DOHH2 (cell line): Measurements from ENCODE around the gene MEF2A.

Experiments
- H3F3A ChIP-seq: fragments of 200-600 bp; sonication (generic), shearing (Covaris generic); 2 replicates; pipeline ENCODE4 v1.6.0; 2016; ENCODE audit warnings: antibody characterized with exemption, mild to moderate bottlenecking; ENCODE audit not compliant: control insufficient read depth, insufficient read depth
- H3K27ac ChIP-seq: fragments of 200-600 bp; sonication (generic); 2 replicates; pipeline ENCODE4 v1.5.1; 2014; ENCODE audit warnings: low read depth, mild to moderate bottlenecking, low read length, moderate library complexity
- H3K27me3 ChIP-seq: fragments of 200-600 bp; sonication (generic); 2 replicates; pipeline ENCODE4 v1.6.1; 2014; ENCODE audit warnings: mild to moderate bottlenecking, low read length, mixed read lengths; ENCODE audit not compliant: control insufficient read depth
- H3K36me3 ChIP-seq: fragments of 200-600 bp; sonication (generic); 2 replicates; pipeline ENCODE4 v1.6.1; 2014; ENCODE audit warnings: mild to moderate bottlenecking, low read length, moderate library complexity, mixed read lengths; ENCODE audit not compliant: control insufficient read depth
- H3K4me1 ChIP-seq: fragments of 200-600 bp; sonication (generic); 2 replicates; pipeline ENCODE4 v1.6.1; 2014; ENCODE audit warnings: mild to moderate bottlenecking, low read length, mixed read lengths; ENCODE audit not compliant: control insufficient read depth
- H3K4me2 ChIP-seq: fragments of 200-600 bp; sonication (generic); 2 replicates; pipeline ENCODE4 v1.6.0; 2014; ENCODE audit warnings: mild to moderate bottlenecking, low read length, moderate library complexity
- H3K4me3 ChIP-seq: fragments of 200-600 bp; sonication (generic); 2 replicates; pipeline ENCODE4 v1.5.1; 2014; ENCODE audit warnings: mild to moderate bottlenecking, low read length, mixed read lengths
- H3K79me2 ChIP-seq: fragments of 200-600 bp; sonication (generic); 2 replicates; pipeline ENCODE4 v1.6.1; 2014; ENCODE audit warnings: mild to moderate bottlenecking, low read length, mixed read lengths; ENCODE audit not compliant: control insufficient read depth
- H3K9me2 ChIP-seq: fragments of 200-600 bp; sonication (generic); replicated peaks from 2 replicates; pipeline ENCODE4 v1.6.1; 2014; ENCODE audit warnings: mild to moderate bottlenecking, low read length, mixed read lengths; ENCODE audit not compliant: control insufficient read depth
- H3K9me3 ChIP-seq: fragments of 200-600 bp; sonication (generic); 2 replicates; pipeline ENCODE4 v1.6.1; 2014; ENCODE audit warnings: antibody characterized with exemption, low read length, mixed read lengths; ENCODE audit not compliant: control insufficient read depth, insufficient read depth
- H4K20me1 ChIP-seq: fragments of 200-600 bp; sonication (generic); 2 replicates; pipeline ENCODE4 v1.6.0; 2014; ENCODE audit warnings: low read depth, mild to moderate bottlenecking, antibody characterized with exemption, low read length, moderate library complexity; ENCODE audit not compliant: control insufficient read depth, insufficient read depth
- CTCF ChIP-seq: fragments of 200-600 bp; sonication (generic); IDR thresholded peaks from one replicate; pipeline ENCODE4 v1.5.1; 2014; ENCODE audit warnings: antibody characterized with exemption, mild to moderate bottlenecking, low read depth, low read length; ENCODE audit not compliant: poor library complexity, severe bottlenecking
- EZH2phosphoT487 ChIP-seq: fragments of 200-600 bp; sonication (generic); IDR thresholded peaks from 2 replicates; pipeline ENCODE4 v1.6.1; 2017; ENCODE audit warnings: borderline replicate concordance, mild to moderate bottlenecking, antibody characterized with exemption, low read length, moderate library complexity, mixed read lengths

MEF2A gene

DNA sequence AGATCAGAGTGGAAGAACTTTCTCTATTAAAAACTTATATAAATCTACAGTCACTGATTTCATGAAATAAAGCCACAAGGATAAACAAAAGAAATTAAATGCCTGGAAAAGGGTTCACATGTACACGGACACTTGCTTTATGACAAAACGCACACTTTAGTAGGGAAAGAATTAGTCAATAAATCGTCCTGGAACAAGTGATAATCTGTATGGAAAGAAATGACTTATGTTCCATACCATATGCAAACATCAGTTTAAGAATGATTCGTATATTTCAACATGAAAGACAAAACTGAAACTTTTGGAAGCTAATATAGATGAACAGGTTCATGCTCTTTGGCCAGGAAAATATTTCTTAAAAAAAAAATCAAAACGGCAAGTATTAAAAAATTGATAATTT, 40.2 kb downstream of the MEF2A start:
- H3K36me3 ChIP-seq = peaks cover 61% of the 10 kb centered on the region
- peaks cover 2% of the 10 kb centered on the region; the same call in 1 of the 2 replicates for H4K20me1 ChIP-seq
- H3K4me2 ChIP-seq = no peak overlapping the region
- H3K4me1 ChIP-seq = peaks cover 38% of the 10 kb centered on the region
- no peak overlapping the region for H3K4me3 ChIP-seq
- peaks cover 16% of the 10 kb centered on the region for H3F3A ChIP-seq
- H3K79me2 ChIP-seq = peaks cover 99% of the 10 kb centered on the region
- no peaks in the 10 kb centered on the region for H3K9me3 ChIP-seq
- H3K27me3 ChIP-seq = no peaks in the 10 kb centered on the region
- TF ChIP-seq CTCF = no peak
- TF ChIP-seq EZH2phosphoT487 = no peak
- no peaks in the 10 kb centered on the region for H3K9me2 ChIP-seq
- no peak overlapping the region for H3K27ac ChIP-seq

DNA sequence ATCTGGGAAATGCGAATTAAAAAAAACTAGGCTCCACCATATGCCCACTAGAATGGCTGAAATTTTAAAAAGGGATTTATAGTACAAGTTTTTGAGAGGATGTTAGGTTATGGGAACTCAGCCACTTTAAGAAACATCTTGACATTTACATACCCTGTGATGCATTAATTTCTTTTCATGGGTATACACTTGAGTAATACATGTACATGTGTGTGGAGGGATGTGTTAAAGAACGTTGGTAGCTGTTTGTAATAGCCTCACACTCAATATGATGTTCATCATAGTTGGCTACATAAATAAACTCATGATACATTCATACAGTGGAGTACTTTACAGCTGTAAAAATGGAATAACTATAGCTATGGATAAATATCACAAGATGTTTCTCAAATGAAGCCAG, 40.9 kb downstream of the MEF2A start:
- H3F3A ChIP-seq = peaks cover 13% of the 10 kb centered on the region
- H3K9me2 ChIP-seq = no peaks in the 10 kb centered on the region
- peaks cover 60% of the 10 kb centered on the region for H3K36me3 ChIP-seq
- H3K9me3 ChIP-seq = no peaks in the 10 kb centered on the region
- H3K27me3 ChIP-seq = no peaks in the 10 kb centered on the region
- no peak overlapping the region for H3K4me3 ChIP-seq
- H3K79me2 ChIP-seq = peaks cover 99% of the 10 kb centered on the region
- no peak overlapping the region for H3K4me2 ChIP-seq
- TF ChIP-seq EZH2phosphoT487 (no peak), CTCF (no peak)
- H4K20me1 ChIP-seq = peaks cover 1% of the 10 kb centered on the region; the same call in 1 of the 2 replicates
- H3K4me1 ChIP-seq = peaks cover 33% of the 10 kb centered on the region
- no peak overlapping the region for H3K27ac ChIP-seq

DNA sequence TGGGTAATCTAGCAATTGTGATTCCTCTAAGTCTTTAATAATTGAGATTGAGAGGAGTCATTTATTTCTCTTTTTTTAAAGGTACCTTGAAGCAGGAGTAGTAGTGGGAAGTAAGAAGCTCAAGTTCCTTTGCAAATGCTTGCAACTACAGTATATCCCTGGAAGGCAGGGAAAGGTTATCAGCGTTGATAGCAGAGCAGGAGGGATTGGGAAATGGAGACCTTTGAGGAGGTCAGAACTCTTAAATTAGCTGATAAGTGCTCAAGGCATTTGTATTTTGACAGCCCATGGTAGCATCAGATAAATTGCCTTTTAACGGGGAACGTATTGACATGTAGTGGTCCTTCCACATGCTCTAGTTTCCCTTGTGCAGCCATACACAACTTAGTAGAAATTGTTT, 47.7 kb downstream of the MEF2A start:
- Histone ChIP-seq H3K36me3 (peaks cover 43% of the 10 kb centered on the region), H3K4me3 (no peak overlapping the region), H3K9me3 (no peaks in the 10 kb centered on the region), H3K4me2 (no peak overlapping the region), H3K27ac (no peak overlapping the region), H3K9me2 (no peaks in the 10 kb centered on the region), H3F3A (peaks cover 3% of the 10 kb centered on the region; the same call in 1 of the 2 replicates), H4K20me1 (peaks cover 9% of the 10 kb centered on the region), H3K4me1 (peaks cover 26% of the 10 kb centered on the region), H3K27me3 (no peaks in the 10 kb centered on the region), H3K79me2 (peaks cover 99% of the 10 kb centered on the region)
- TF ChIP-seq EZH2phosphoT487 = no peak
- TF ChIP-seq CTCF = no peak
